Neural cell (in vitro differentiated cells): Measurements from ENCODE around the gene SERPINA3. TPM values are rescaled to one million over a fixed set of nuclear protein-coding genes. Genes with fewer than 3 reads are reported as not detected.

Source experiments
- H2AFZ ChIP-seq: fragments of 200-600, 300-800 bp; sonication (generic), shearing (Covaris generic); 2 replicates; pipeline ENCODE4 v1.6.0; 2014; ENCODE audit warnings: low read depth, mild to moderate bottlenecking, antibody characterized with exemption, low read length, moderate library complexity
- H3F3A ChIP-seq: fragments of 200-600 bp; shearing (Covaris generic); 2 replicates; pipeline ENCODE4 v1.6.1; 2016; ENCODE audit warnings: mild to moderate bottlenecking, moderate library complexity, mixed read lengths, antibody characterized with exemption, low read length; ENCODE audit not compliant: insufficient read depth, poor library complexity, severe bottlenecking
- H3K27ac ChIP-seq: fragments of 200-600, 300-800 bp; sonication (generic), shearing (Covaris generic); 2 replicates; pipeline ENCODE4 v1.5.1; 2014; ENCODE audit warnings: mild to moderate bottlenecking, low read length, moderate library complexity
- H3K27me3 ChIP-seq: fragments of 300-800, 200-600 bp; sonication (generic), shearing (Covaris generic); 2 replicates; pipeline ENCODE4 v1.6.0; 2014; ENCODE audit warnings: mild to moderate bottlenecking, low read depth, low read length, moderate library complexity; ENCODE audit not compliant: insufficient read depth
- H3K36me3 ChIP-seq: fragments of 300-800, 200-600 bp; sonication (generic), shearing (Covaris generic); 2 replicates; pipeline ENCODE4 v1.5.1; 2014; ENCODE audit warnings: mild to moderate bottlenecking, antibody characterized with exemption, low read length, moderate library complexity; ENCODE audit not compliant: insufficient read depth
- H3K4me2 ChIP-seq: fragments of 300-800, 200-600 bp; sonication (generic), shearing (Covaris generic); 2 replicates; pipeline ENCODE4 v1.6.0; 2014; ENCODE audit warnings: mild to moderate bottlenecking, low read length
- H3K4me3 ChIP-seq: fragments of 300-800, 200-600 bp; sonication (generic), shearing (Covaris generic); 2 replicates; pipeline ENCODE4 v1.5.1; 2014; ENCODE audit warnings: mild to moderate bottlenecking, low read length, moderate library complexity
- H3K79me2 ChIP-seq: fragments of 200-600 bp; shearing (Covaris generic); replicated peaks from 2 replicates; pipeline ENCODE4 v1.6.0; 2014; ENCODE audit warnings: mild to moderate bottlenecking, low read length, moderate library complexity; ENCODE audit not compliant: insufficient read depth
- H3K9ac ChIP-seq: fragments of 300-800, 200-600 bp; sonication (generic), shearing (Covaris generic); 2 replicates; pipeline ENCODE4 v1.6.1; 2016; ENCODE audit warnings: mild to moderate bottlenecking, low read length, mixed read lengths
- H3K9me2 ChIP-seq: fragments of 200-600 bp; shearing (Covaris generic); 2 replicates; pipeline ENCODE4 v1.6.1; 2016; ENCODE audit warnings: mild to moderate bottlenecking, low read length, mixed read lengths; ENCODE audit not compliant: insufficient read depth
- H3K9me3 ChIP-seq: fragments of 200-600, 300-800 bp; sonication (generic), shearing (Covaris generic); 2 replicates; pipeline ENCODE4 v1.6.1; 2016; ENCODE audit warnings: mild to moderate bottlenecking, mixed run types, low read length, moderate library complexity, mixed read lengths
- H4K20me1 ChIP-seq: fragments of 200-600 bp; shearing (Covaris generic); 2 replicates; pipeline ENCODE4 v1.6.1; 2016; ENCODE audit warnings: mild to moderate bottlenecking, mixed run types; ENCODE audit not compliant: insufficient read depth
- CTCF ChIP-seq: fragments of 450-650 bp; IDR thresholded peaks from 2 replicates; pipeline ENCODE4 v1.5.1; 2014; ENCODE audit warnings: antibody characterized with exemption, mild to moderate bottlenecking, moderate library complexity; ENCODE audit not compliant: poor library complexity, severe bottlenecking
- EP300 ChIP-seq: fragments of 450-650 bp; conservative IDR thresholded peaks from 2 replicates; pipeline ENCODE4 v1.6.1; 2014; ENCODE audit warnings: antibody characterized with exemption, mild to moderate bottlenecking, moderate library complexity; ENCODE audit not compliant: poor library complexity, severe bottlenecking
- EZH2 ChIP-seq: fragments of 200-600, 300-800 bp; shearing (Covaris generic), sonication (generic); IDR thresholded peaks from 2 replicates; pipeline ENCODE4 v1.6.1; 2014; ENCODE audit warnings: antibody characterized with exemption, low read length, borderline replicate concordance, mild to moderate bottlenecking; ENCODE audit not compliant: insufficient read depth, poor library complexity, severe bottlenecking
- MXI1 ChIP-seq: fragments of 450-650 bp; conservative IDR thresholded peaks from 2 replicates; pipeline ENCODE4 v1.6.1; 2014; ENCODE audit warnings: antibody characterized with exemption, mild to moderate bottlenecking; ENCODE audit not compliant: poor library complexity, severe bottlenecking
- POLR2AphosphoS5 ChIP-seq: IDR thresholded peaks from 2 replicates; pipeline ENCODE4 v1.6.1; 2012
- RAD21 ChIP-seq: fragments of 450-650 bp; conservative IDR thresholded peaks from 2 replicates; pipeline ENCODE4 v1.6.1; 2014; ENCODE audit warnings: antibody characterized with exemption, mild to moderate bottlenecking, moderate library complexity
- REST ChIP-seq: IDR thresholded peaks from 2 replicates; pipeline ENCODE4 v1.6.1; 2012; ENCODE audit warnings: borderline replicate concordance
- SMC3 ChIP-seq: fragments of 450-650 bp; conservative IDR thresholded peaks from 2 replicates; pipeline ENCODE4 v1.6.1; 2014; ENCODE audit warnings: antibody characterized with exemption, mild to moderate bottlenecking, moderate library complexity; ENCODE audit not compliant: poor library complexity
- TAF1 ChIP-seq: IDR thresholded peaks from 2 replicates; pipeline ENCODE4 v1.6.1; 2012; ENCODE audit warnings: low read depth
- polyA plus RNA-seq: library from polyadenylated mRNA; depleted of rRNA; stranded (reverse); fragments of >200 nt; gene quantifications from 2 replicates; pipeline ENCODE4 v1.2.3, GENCODE V29; 2014

Gene SERPINA3
- polyA plus RNA-seq, 1 donor from 2014 or later = not detected

- H3K27ac ChIP-seq = no peak overlapping the region
- H3K4me3 ChIP-seq = no peak overlapping the region
- H3K9ac ChIP-seq = no peak overlapping the region
- no peak for TF ChIP-seq REST
- no peaks in the 10 kb centered on the region for H3K36me3 ChIP-seq
- no peaks in the 10 kb centered on the region for H3K9me3 ChIP-seq
- no peaks in the 10 kb centered on the region for H3K9me2 ChIP-seq
- H3K27me3 ChIP-seq = no peaks in the 10 kb centered on the region
- H2AFZ ChIP-seq = no peak overlapping the region
- H3K79me2 ChIP-seq = no peaks in the 10 kb centered on the region
- H4K20me1 ChIP-seq = no peaks in the 10 kb centered on the region
- H3F3A ChIP-seq = no peaks in the 10 kb centered on the region
- H3K4me2 ChIP-seq = no peak overlapping the region
Measured at GRCh38 chr14:94649543-94650443, 37.6 kb downstream of the SERPINA3 start.

GRCh38 chr14:94650444-94650775, 38.2 kb downstream of the SERPINA3 start:
- Histone ChIP-seq H3K9me3 (no peaks in the 10 kb centered on the region), H3K27me3 (no peaks in the 10 kb centered on the region)
- no peak for TF ChIP-seq RAD21
- TF ChIP-seq TAF1 = no peak
- no peak for TF ChIP-seq EP300
- TF ChIP-seq SMC3 = no peak
- TF ChIP-seq REST = no peak
- TF ChIP-seq EZH2 = no peak
- no peak for TF ChIP-seq MXI1
- no peak for TF ChIP-seq POLR2AphosphoS5
- no peak for TF ChIP-seq CTCF

More at GRCh38 chr14:94650444-94650775, 38.2 kb downstream of the SERPINA3 start:
- H2AFZ ChIP-seq = no peak overlapping the region
- no peak overlapping the region for H3K27ac ChIP-seq
- H3K9ac ChIP-seq = no peak overlapping the region
- H4K20me1 ChIP-seq = no peaks in the 10 kb centered on the region
- no peaks in the 10 kb centered on the region for H3K36me3 ChIP-seq
- no peaks in the 10 kb centered on the region for H3K9me2 ChIP-seq
- no peaks in the 10 kb centered on the region for H3K79me2 ChIP-seq
- H3K4me3 ChIP-seq = no peak overlapping the region
- H3F3A ChIP-seq = no peaks in the 10 kb centered on the region
- no peak overlapping the region for H3K4me2 ChIP-seq
